GM18499 (cell line): ENCODE results near the gene ADM.

Experiments used
- ATAC-seq: cut with Tn5 transposase; IDR thresholded peaks from one replicate; pipeline ENCODE4 v1.9.1; 2021; ENCODE audit warnings: moderate number of reproducible peaks; ENCODE audit not compliant: insufficient read depth, unreplicated experiment

Gene ADM

DNA sequence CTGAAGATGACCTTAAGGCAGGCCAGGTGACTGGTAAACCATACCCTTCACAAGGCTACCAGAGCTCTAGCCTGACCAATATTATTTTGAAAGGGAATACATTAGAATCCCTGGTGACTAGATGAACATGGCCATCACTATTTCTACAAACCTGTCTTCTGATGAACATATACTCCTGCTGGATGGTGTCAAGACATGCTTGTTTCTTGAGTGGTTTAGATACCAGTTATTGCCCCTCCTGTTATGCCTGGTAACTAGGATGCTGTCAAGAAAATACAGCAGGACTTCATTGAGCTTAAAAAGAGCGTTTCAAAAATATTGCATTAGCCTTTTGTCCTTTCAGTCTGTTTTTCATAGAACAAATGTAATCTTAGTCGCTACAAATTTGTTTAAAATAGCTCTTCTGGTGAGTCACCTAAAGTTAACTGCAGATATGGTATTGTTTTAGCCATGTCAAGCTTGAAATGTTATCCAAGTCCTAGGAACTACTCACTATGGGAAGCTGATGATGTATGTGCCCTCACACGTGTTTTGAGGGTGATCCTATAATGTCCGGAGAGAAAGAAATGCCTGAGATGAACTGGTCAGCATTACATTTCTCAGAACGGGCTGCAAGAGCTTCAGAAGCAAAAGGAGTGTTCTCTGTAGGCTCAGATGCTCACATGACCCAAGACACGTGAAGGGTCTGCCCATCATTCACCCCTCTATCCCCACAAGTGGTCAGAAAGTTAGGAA is 20.6 kb downstream of the ADM start:
- no peak for ATAC-seq

- ATAC-seq: no peak
Observed at GRCh38 chr11:10326012-10326964, 21.4 kb downstream of the ADM start.

DNA sequence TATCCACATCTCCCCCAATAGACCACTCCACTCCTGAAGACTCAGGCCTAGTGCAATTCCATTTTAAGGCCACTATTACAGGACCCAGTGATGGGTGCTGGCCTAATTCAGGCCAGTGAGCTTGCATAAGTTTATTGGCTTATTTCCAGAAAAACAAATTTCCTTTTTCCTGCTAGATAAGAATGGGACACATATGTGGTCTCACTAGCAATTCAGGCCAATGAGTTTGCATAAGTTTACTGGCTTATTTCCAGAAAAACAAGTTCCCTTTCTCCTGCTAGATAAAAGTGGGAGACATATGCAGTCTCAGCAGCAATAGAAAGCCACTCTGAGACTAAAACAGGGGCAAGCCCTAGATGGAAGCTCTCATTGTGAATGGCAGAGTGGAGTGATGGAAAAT is 22.4 kb downstream of the ADM start:
- ATAC-seq: no peak

GRCh38 chr11:10328314-10329098 is 23.6 kb downstream of the ADM start:
- ATAC-seq: no peak

- no peak for ATAC-seq
Observed at GRCh38 chr11:10329356-10329755, 24.5 kb downstream of the ADM start.

- ATAC-seq: no peak
Observed at GRCh38 chr11:10329935-10330334, 25.1 kb downstream of the ADM start.

GRCh38 chr11:10331548-10332289 is 26.8 kb downstream of the ADM start:
- no peak for ATAC-seq

- ATAC-seq: no peak
Observed at GRCh38 chr11:10333490-10333889, 28.6 kb downstream of the ADM start.

DNA sequence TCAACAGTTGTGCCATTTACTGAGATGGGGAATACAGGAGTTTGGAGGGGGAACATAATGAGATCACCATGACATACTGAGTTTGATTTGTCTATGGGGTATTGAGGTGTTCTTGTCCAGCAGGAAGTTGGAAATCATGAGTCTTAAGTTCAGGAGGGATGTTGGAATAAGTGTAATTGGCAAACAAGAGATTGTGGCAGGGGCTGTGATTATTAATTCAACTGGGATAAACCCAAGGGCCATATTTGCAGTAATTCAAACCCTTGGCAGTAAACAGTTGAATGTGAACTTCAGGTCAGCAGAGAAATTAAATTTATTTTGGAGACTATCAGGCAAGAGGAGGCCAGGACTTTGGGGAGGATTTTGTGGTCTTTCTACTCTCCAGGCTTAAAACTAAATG is 33.4 kb downstream of the ADM start:
- ATAC-seq: no peak

DNA sequence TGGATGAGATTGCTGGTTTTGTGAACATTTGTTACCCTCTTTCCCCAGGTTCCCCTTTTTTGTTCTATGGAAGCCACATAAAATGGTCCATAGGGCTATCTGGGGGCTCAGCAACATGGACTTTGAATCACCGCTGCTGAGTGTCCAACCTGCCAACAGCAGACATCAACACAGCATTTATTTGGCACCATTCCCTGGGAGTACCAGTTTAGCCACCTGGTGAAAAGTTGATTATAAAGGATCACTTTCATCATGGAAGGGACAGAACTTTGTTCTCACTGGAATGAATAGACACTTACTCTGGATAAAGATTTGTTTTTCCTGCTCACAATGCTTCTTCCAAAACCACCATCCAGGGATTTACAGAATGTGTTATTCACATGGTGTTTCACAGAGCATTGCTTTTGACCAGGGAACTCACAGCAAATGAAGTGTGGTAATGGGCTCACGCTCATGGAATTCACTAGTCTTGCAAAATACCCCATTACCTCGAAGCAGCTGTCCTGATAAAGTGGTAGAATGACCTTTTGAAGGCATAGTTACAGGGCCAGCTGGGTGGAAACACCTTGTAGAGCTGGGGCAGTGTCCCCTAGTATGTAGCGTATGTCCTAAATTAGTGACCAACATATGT is 43.9 kb downstream of the ADM start:
- no peak for ATAC-seq

DNA sequence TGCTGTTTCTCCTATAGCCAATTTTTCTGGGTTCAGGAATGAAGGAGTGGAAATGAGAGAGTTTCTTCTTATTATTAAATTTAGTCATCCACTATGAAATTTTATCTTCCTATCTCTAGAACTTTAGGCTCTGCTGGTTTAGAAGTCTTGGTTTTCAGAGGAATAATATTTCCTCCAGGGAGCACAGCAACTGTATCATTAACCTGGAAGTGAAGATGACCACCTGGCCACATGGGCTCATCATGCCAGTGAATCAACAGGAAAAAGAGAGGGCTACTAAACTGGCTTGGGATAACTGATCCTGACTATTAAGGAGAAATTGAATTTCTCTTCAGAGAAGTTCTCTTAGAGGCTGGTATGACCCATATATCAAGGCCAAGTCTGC is 44.4 kb downstream of the ADM start:
- no peak for ATAC-seq

DNA sequence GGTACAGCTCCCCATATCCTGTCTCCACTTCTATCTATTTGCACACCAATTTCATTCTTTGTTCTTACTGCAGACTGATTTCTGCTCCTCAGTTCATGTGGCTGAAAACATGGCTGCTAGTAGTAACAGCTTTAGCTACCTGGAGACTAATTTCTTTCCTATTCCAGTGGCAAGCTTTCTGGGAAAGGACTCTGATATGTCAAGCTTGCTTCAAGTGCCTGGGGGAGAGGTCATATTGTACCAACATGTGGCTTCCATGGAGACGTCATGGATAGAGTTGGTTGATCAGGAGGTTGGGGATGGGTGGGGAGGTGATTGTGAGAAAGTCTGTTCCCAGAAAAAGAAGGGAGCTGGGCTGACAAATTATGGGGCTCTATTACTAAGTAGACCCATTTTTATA is 44.9 kb downstream of the ADM start:
- ATAC-seq: no peak

GRCh38 chr11:10350334-10350733 is 45.5 kb downstream of the ADM start:
- no peak for ATAC-seq

- no peak for ATAC-seq
Observed at GRCh38 chr11:10351435-10351764, 46.5 kb downstream of the ADM start.

DNA sequence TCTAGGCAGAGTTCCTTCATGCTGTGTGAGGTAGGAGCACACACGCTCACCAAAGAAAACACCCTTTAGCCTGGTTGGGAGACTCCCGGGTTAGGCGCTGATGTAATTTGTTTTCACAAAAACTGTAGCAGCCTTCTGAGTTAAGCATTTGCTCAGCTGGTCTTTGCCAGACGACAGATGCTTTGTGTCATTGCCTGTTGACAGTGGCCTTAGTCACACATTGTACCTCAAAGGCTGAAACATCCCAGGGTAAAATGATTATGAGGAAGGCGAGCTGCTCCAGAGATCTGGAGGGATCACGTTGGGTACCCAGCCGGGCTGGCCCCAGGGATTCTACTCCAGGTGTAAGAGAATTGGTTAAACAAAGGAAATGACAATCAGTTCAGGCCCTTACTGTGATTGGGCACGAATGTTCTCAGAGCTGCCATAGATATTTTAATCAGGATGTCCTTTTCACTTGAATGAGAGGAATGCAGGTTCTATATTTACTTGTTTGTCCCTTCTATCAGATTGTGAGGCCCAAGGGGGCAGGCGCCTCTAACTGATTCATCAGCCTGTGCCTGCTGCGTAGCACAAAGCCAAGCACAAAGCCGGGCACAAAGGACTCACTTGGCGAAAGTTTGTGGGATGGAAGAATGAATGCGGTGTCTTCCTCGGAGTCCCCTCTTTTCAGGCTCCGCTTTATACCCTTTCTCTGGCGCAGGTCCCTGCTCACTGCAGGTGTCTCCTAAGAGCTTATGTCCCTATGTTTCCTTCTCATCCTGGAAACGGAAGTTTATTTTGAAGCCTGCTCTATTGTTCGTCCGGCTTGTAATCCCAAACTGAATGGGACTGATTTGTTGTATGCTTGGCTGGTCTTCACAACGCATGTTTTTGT is 47.1 kb downstream of the ADM start:
- no peak for ATAC-seq

GRCh38 chr11:10352921-10353550 is 48.2 kb downstream of the ADM start:
- no peak for ATAC-seq

GRCh38 chr11:10354389-10354788 is 49.5 kb downstream of the ADM start:
- ATAC-seq: no peak

- ATAC-seq: no peak
Observed at GRCh38 chr11:10355257-10355661, 50.4 kb downstream of the ADM start.
